Measurements from ENCODE around the gene ZNF791. TPM values are rescaled to one million over a fixed set of nuclear protein-coding genes. Genes with fewer than 3 reads are reported as not detected.
"Not testable (repeated sequence)": the region's sequence is repeated elsewhere in the genome, so short reads cannot be mapped to it uniquely, and the experiment has no call there.

Gene ZNF791
- 15.5 to 26.1 TPM (median 17.9 TPM) in 3 replicates for total RNA-seq
- long read RNA-seq, full-length matches to known transcripts = 8 of 9 reads
- long read RNA-seq, partial matches to known transcripts = 0 of 9 reads
- long read RNA-seq, other reads (novel, unspliced or antisense) = 1 of 9 reads

GRCh38 chr19:12610540-12611360 lies at the start of gene ZNF791, which contains the start of gene ZNF490:
Gene ZNF791 (plus strand): TSS chr19:12610920. CDS start chr19:12611080, 160 bp downstream.
Gene ZNF490 (minus strand): TSS chr19:12610813. CDS start chr19:12610680, 133 bp downstream.
- peak; percentile 55 for TF ChIP-seq CTCF (IDR thresholded peaks at IDR 0.05)
- Mint-ChIP-seq H3K36me3 (ENCODE audit: low read depth) (peaks cover 9% of the 10 kb centered on the region), H3K4me3 (ENCODE audit: unreplicated experiment) (peak within 1 kb of the TSS; percentile 99), H3K9me3 (ENCODE audit: low read depth) (no peaks in the 10 kb centered on the region), H3K4me1 (ENCODE audit: low read depth) (peaks cover 20% of the 10 kb centered on the region), H3K27me3 (ENCODE audit: low read depth) (no peaks in the 10 kb centered on the region), H3K27ac (ENCODE audit: unreplicated experiment) (peak within 1 kb of the TSS; percentile 100)
- peak; percentile 98 for DNase-seq (ENCODE audit: low spot score)

- DNase-seq (ENCODE audit: low spot score) = peak; percentile 72
- no peaks in the 10 kb centered on the region for H3K27me3 Mint-ChIP-seq (ENCODE audit: low read depth)
- peak overlapping the region; percentile 2 for H3K4me3 Mint-ChIP-seq (ENCODE audit: unreplicated experiment)
- no peaks in the 10 kb centered on the region for H3K36me3 Mint-ChIP-seq (ENCODE audit: low read depth)
- H3K27ac Mint-ChIP-seq (ENCODE audit: unreplicated experiment) = peak overlapping the region; percentile 50
- peak; percentile 94 for TF ChIP-seq CTCF (IDR thresholded peaks at IDR 0.05)
- peaks cover 6% of the 10 kb centered on the region for H3K4me1 Mint-ChIP-seq (ENCODE audit: low read depth)
- no peaks in the 10 kb centered on the region for H3K9me3 Mint-ChIP-seq (ENCODE audit: low read depth)
Measured at GRCh38 chr19:12564016-12564664, 46.6 kb upstream of the ZNF791 start.

DNA sequence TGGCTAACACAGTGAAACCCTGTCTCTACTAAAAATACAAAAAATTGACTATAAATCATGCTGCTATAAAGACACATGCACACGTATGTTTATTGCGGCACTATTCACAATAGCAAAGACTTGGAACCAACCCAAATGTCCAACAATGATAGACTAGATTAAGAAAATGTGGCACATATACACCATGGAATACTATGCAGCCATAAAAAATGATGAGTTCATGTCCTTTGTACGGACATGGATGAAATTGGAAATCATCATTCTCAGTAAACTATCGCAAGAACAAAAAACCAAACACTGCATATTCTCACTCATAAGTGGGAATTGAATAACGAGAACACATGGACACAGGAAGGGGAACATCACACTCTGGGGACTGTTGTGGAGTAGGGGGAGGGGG lies 44.3 kb upstream of the ZNF791 start:
- DNase-seq (ENCODE audit: low spot score); H3K27ac Mint-ChIP-seq (ENCODE audit: unreplicated experiment); H3K9me3 Mint-ChIP-seq (ENCODE audit: low read depth): not testable (repeated sequence)

GRCh38 chr19:12567951-12568350 lies 42.8 kb upstream of the ZNF791 start:
- Mint-ChIP-seq H3K4me1 (ENCODE audit: low read depth) (peaks cover 6% of the 10 kb centered on the region), H3K27me3 (ENCODE audit: low read depth) (no peaks in the 10 kb centered on the region), H3K27ac (ENCODE audit: unreplicated experiment) (no peak overlapping the region), H3K36me3 (ENCODE audit: low read depth) (no peaks in the 10 kb centered on the region), H3K4me3 (ENCODE audit: unreplicated experiment) (no peak overlapping the region), H3K9me3 (ENCODE audit: low read depth) (no peaks in the 10 kb centered on the region)
- DNase-seq (ENCODE audit: low spot score) = no peak
- no peak for TF ChIP-seq CTCF (IDR thresholded peaks at IDR 0.05)

More for the DNA sequence above, 44.3 kb upstream of the ZNF791 start:
- H3K36me3 Mint-ChIP-seq (ENCODE audit: low read depth); H3K27me3 Mint-ChIP-seq (ENCODE audit: low read depth); H3K4me3 Mint-ChIP-seq (ENCODE audit: unreplicated experiment); H3K4me1 Mint-ChIP-seq (ENCODE audit: low read depth): not testable (repeated sequence)

- Mint-ChIP-seq H3K9me3 (ENCODE audit: low read depth) (peaks cover 22% of the 10 kb centered on the region), H3K27ac (ENCODE audit: unreplicated experiment) (no peak overlapping the region), H3K4me1 (ENCODE audit: low read depth) (no peaks in the 10 kb centered on the region)
Measured at GRCh38 chr19:12574036-12574435, 36.7 kb upstream of the ZNF791 start.

More at GRCh38 chr19:12574036-12574435, 36.7 kb upstream of the ZNF791 start:
- Mint-ChIP-seq H3K36me3 (ENCODE audit: low read depth) (peaks cover 27% of the 10 kb centered on the region), H3K27me3 (ENCODE audit: low read depth) (no peaks in the 10 kb centered on the region), H3K4me3 (ENCODE audit: unreplicated experiment) (no peak overlapping the region)
- DNase-seq (ENCODE audit: low spot score) = no peak
- no peak for TF ChIP-seq CTCF (IDR thresholded peaks at IDR 0.05)

All from chondrocyte (in vitro differentiated cells).